Stimulated activated CD8-positive, alpha-beta memory T cell treated with anti-CD3 and anti-CD28 coated beads, Interleukin-15, amount 100 ng/mL, for 1 hour (primary cell): ENCODE data around the gene C4orf54.

Source experiments
- DNase-seq: peaks from one replicate; pipeline ENCODE4 v3.0.0-alpha.2; 2020; ENCODE audit warnings: low read depth

The C4orf54 gene

DNA sequence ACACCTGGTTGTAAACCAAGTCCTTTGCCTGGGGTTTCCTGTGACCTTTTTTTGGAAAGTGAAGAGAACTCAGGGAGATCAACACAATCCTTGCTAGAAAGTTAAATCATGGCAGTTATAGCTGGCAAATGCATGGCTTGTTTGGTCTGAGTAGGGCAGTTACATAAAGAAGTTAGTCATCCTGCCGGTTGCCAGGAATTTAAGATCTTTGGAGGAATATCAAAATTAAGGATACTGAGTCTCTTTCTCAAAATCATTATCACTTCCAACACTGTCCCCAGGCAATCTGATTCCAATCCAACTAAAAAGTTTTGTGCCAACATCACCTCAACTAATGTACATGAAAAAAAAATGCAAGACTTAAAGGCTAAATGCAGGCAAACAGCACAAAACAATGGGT, 40.3 kb downstream of the C4orf54 start:
- DNase-seq, result no peak

- no peak for DNase-seq
Measured at GRCh38 chr4:99615170-99615820, 42.3 kb downstream of the C4orf54 start.

- no peak for DNase-seq
Measured at GRCh38 chr4:99614491-99614890, 43.1 kb downstream of the C4orf54 start.

- no peak for DNase-seq
Measured at GRCh38 chr4:99612704-99613103, 44.9 kb downstream of the C4orf54 start.

- DNase-seq, result no peak
Measured at GRCh38 chr4:99612281-99612680, 45.3 kb downstream of the C4orf54 start.

- DNase-seq, result no peak
Measured at GRCh38 chr4:99610605-99611175, 46.9 kb downstream of the C4orf54 start.

- DNase-seq, result no peak
Measured at GRCh38 chr4:99608417-99608816, 49.2 kb downstream of the C4orf54 start.
